Astrocyte (in vitro differentiated cells and primary cell): ENCODE data around the gene AGBL4. TPM values are rescaled to one million over a fixed set of nuclear protein-coding genes. Genes with fewer than 3 reads are reported as not detected.

Experiments used
- DNase-seq: peaks from one replicate; pipeline ENCODE4 v3.0.0-alpha.2; 2010; ENCODE audit warnings: low read depth
- FAIRE-seq: peaks from 2 replicates; lab custom pipeline; 2011; peaks lifted over from hg19 to GRCh38; lab: Jason Lieb, UNC
- H2AFZ ChIP-seq: 2 replicates; pipeline ENCODE4 v1.6.0; 2012; ENCODE audit warnings: low read depth, low read length, inconsistent platforms
- H3K27ac ChIP-seq: 2 replicates; pipeline ENCODE4 v1.5.1; 2011; ENCODE audit warnings: low read depth, low read length, inconsistent platforms
- H3K27me3 ChIP-seq: 2 replicates; pipeline ENCODE4 v1.6.0; 2011; ENCODE audit warnings: low read length, inconsistent platforms; ENCODE audit not compliant: insufficient read depth
- H3K36me3 ChIP-seq: 2 replicates; pipeline ENCODE4 v1.5.1; 2011; ENCODE audit warnings: low read length, inconsistent platforms; ENCODE audit not compliant: insufficient read depth
- H3K4me1 ChIP-seq: 2 replicates; pipeline ENCODE4 v1.5.1; 2011; ENCODE audit warnings: low read length, inconsistent platforms; ENCODE audit not compliant: insufficient read depth
- H3K4me2 ChIP-seq: 2 replicates; pipeline ENCODE4 v1.6.0; 2012; ENCODE audit warnings: low read length, inconsistent platforms
- H3K4me3 ChIP-seq: 2 replicates; pipeline ENCODE4 v1.5.1; 2011; ENCODE audit warnings: low read depth, mild to moderate bottlenecking, low read length, inconsistent platforms; ENCODE audit not compliant: insufficient read depth
- H3K79me2 ChIP-seq: 2 replicates; pipeline ENCODE4 v1.6.0; 2012; ENCODE audit warnings: mild to moderate bottlenecking, low read length, inconsistent platforms; ENCODE audit not compliant: insufficient read depth
- H3K9ac ChIP-seq: 2 replicates; pipeline ENCODE4 v1.6.0; 2012; ENCODE audit warnings: mild to moderate bottlenecking, low read length, inconsistent platforms
- H3K9me3 ChIP-seq: 2 replicates; pipeline ENCODE4 v1.5.1; 2012; ENCODE audit warnings: low read depth, mild to moderate bottlenecking, low read length, inconsistent platforms; ENCODE audit not compliant: insufficient read depth
- H4K20me1 ChIP-seq: 2 replicates; pipeline ENCODE4 v1.6.0; 2012; ENCODE audit warnings: low read length, inconsistent platforms; ENCODE audit not compliant: insufficient read depth
- H3K27ac Mint-ChIP-seq: one replicate; pipeline ENCODE4 v1.8.0; 2021; ENCODE audit warnings: mild to moderate bottlenecking, mixed read lengths; ENCODE audit not compliant: unreplicated experiment
- H3K27me3 Mint-ChIP-seq: one replicate; pipeline ENCODE4 v1.8.0; 2021; ENCODE audit warnings: low read depth, mixed read lengths; ENCODE audit not compliant: unreplicated experiment
- H3K36me3 Mint-ChIP-seq: one replicate; pipeline ENCODE4 v1.8.0; 2021; ENCODE audit warnings: low read depth, mixed read lengths; ENCODE audit not compliant: unreplicated experiment
- H3K4me1 Mint-ChIP-seq: one replicate; pipeline ENCODE4 v1.8.0; 2021; ENCODE audit warnings: low read depth, mixed read lengths; ENCODE audit not compliant: unreplicated experiment
- H3K4me3 Mint-ChIP-seq: one replicate; pipeline ENCODE4 v1.8.0; 2021; ENCODE audit warnings: mild to moderate bottlenecking, moderate library complexity, mixed read lengths; ENCODE audit not compliant: unreplicated experiment
- H3K9me3 Mint-ChIP-seq: one replicate; pipeline ENCODE4 v1.8.0; 2021; ENCODE audit warnings: mild to moderate bottlenecking, mixed read lengths; ENCODE audit not compliant: unreplicated experiment
- CTCF ChIP-seq: IDR thresholded peaks from 2 replicates; pipeline ENCODE4 v1.5.1; 2011; ENCODE audit warnings: low read depth, mild to moderate bottlenecking, inconsistent platforms, low read length, moderate library complexity; ENCODE audit not compliant: insufficient read depth
- EZH2 ChIP-seq: IDR thresholded peaks from 2 replicates; pipeline ENCODE4 v1.6.1; 2012; ENCODE audit warnings: mild to moderate bottlenecking, low read length, inconsistent platforms; ENCODE audit not compliant: insufficient read depth
- total RNA-seq: library from RNA; stranded (reverse); gene quantifications from 2 replicates; pipeline ENCODE4 v1.2.1, GENCODE V29; 2021

Gene AGBL4
- total RNA-seq, 1 donor from 2014 or later = not detected

DNA sequence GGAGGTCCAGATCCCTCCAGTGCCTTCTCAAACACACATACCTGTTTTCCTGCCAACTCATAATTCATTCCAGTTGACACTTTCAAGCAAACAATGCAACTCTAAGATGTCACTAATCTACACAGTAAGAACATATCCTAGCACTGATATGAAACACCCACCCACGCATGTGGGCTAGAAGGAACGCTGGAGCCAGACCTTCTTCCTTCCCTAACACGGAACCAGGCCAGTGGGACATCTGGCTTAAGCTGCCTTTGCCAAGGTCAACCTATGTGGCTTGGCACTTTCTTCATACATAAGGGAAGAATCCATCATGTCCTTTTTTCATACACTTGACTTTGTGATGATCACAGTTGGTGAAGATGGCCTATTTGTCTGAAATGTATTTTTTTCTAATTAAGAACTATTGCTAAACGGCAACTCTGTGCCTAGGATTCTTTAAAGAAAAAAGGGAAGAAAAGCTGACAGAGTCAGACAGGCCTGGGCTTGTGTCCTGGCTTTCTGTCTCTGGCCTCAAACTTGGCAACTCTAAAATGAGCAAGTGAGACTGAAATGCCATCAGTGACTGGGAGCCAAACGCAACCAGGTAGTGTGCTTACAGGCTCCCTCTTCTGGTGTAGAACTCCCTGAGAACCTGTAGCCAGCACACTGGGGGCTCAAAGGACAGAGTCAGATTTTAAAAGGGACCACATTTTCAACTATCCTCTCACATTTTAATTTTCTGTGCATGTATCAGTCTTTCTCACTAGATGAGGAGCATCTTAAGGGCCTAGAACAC, 1154.4 kb downstream of the AGBL4 start:
- Histone ChIP-seq H3K27ac (no peak overlapping the region), H3K4me2 (no peak overlapping the region), H3K27me3 (no peaks in the 10 kb centered on the region), H3K79me2 (no peaks in the 10 kb centered on the region), H3K4me3 (no peak overlapping the region), H4K20me1 (no peaks in the 10 kb centered on the region), H2AFZ (no peak overlapping the region), H3K4me1 (no peaks in the 10 kb centered on the region), H3K9me3 (no peaks in the 10 kb centered on the region), H3K36me3 (no peaks in the 10 kb centered on the region), H3K9ac (no peak overlapping the region)
- no peaks in the 10 kb centered on the region for H3K4me1 Mint-ChIP-seq
- H3K27me3 Mint-ChIP-seq = peaks cover 8% of the 10 kb centered on the region
- no peak overlapping the region for H3K27ac Mint-ChIP-seq
- H3K36me3 Mint-ChIP-seq = no peaks in the 10 kb centered on the region
- DNase-seq (peak; percentile 81), FAIRE-seq (no peak)
- no peak overlapping the region for H3K4me3 Mint-ChIP-seq
- no peaks in the 10 kb centered on the region for H3K9me3 Mint-ChIP-seq
- no peak for TF ChIP-seq EZH2
- no peak for TF ChIP-seq CTCF

DNA sequence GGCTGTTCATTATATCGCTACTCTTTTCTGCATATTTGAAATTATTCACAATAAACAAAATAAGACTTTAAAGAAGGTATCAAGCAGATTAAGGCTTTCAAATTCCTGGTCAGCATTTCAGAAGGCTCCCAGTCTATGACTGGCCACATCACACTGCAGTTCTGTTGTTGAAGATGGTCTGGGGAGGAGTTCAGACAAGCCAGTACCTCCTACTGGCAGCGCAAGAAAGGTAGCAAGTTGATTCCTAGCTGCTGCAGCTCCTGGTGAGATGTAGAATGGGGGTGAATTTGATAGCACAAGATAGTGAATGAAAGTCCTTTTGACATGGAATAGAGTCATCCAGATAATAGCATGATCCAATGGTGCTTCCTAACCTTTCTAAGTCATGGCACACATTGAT, 1158.8 kb downstream of the AGBL4 start:
- no peak for FAIRE-seq
- Histone ChIP-seq H3K27me3 (no peaks in the 10 kb centered on the region), H3K9ac (no peak overlapping the region), H3K79me2 (no peaks in the 10 kb centered on the region), H3K4me1 (no peaks in the 10 kb centered on the region), H3K4me2 (no peak overlapping the region), H3K36me3 (no peaks in the 10 kb centered on the region), H3K27ac (no peak overlapping the region), H2AFZ (no peak overlapping the region), H3K9me3 (peaks cover 2% of the 10 kb centered on the region), H4K20me1 (no peaks in the 10 kb centered on the region), H3K4me3 (no peak overlapping the region)
- no peak for TF ChIP-seq CTCF
- no peak for TF ChIP-seq EZH2
- H3K27me3 Mint-ChIP-seq = peaks cover 6% of the 10 kb centered on the region
- no peak overlapping the region for H3K27ac Mint-ChIP-seq
- no peaks in the 10 kb centered on the region for H3K4me1 Mint-ChIP-seq
- H3K9me3 Mint-ChIP-seq = peaks cover 4% of the 10 kb centered on the region
- H3K4me3 Mint-ChIP-seq = no peak overlapping the region
- peaks cover 2% of the 10 kb centered on the region for H3K36me3 Mint-ChIP-seq
- DNase-seq = no peak

- Histone ChIP-seq H4K20me1 (no peaks in the 10 kb centered on the region), H3K9ac (no peak overlapping the region), H3K4me2 (no peak overlapping the region), H3K4me1 (no peaks in the 10 kb centered on the region), H3K27me3 (no peaks in the 10 kb centered on the region), H3K4me3 (no peak overlapping the region), H3K36me3 (no peaks in the 10 kb centered on the region), H3K9me3 (peaks cover 2% of the 10 kb centered on the region), H2AFZ (no peak overlapping the region), H3K27ac (no peak overlapping the region), H3K79me2 (no peaks in the 10 kb centered on the region)
- peaks cover 2% of the 10 kb centered on the region for H3K36me3 Mint-ChIP-seq
- TF ChIP-seq CTCF (no peak), EZH2 (no peak)
- no peak overlapping the region for H3K4me3 Mint-ChIP-seq
- FAIRE-seq = no peak
- no peak overlapping the region for H3K27ac Mint-ChIP-seq
- H3K27me3 Mint-ChIP-seq = no peaks in the 10 kb centered on the region
- H3K4me1 Mint-ChIP-seq = no peaks in the 10 kb centered on the region
- peak; percentile 55 for DNase-seq
- H3K9me3 Mint-ChIP-seq = peaks cover 7% of the 10 kb centered on the region
Measured at GRCh38 chr1:48859456-48859855, 1164.3 kb downstream of the AGBL4 start.
